Keratinocyte (primary cell): Measurements from ENCODE around the gene SUMO4. TPM values are rescaled to one million over a fixed set of nuclear protein-coding genes. Genes with fewer than 3 reads are reported as not detected.

Source experiments
- DNase-seq: peaks from one replicate; pipeline ENCODE4 v3.0.0-alpha.2; 2011; ENCODE audit warnings: low read depth, missing footprints, low spot score
- FAIRE-seq: peaks from 2 replicates; lab custom pipeline; 2011; peaks lifted over from hg19 to GRCh38; lab: Jason Lieb, UNC
- H2AFZ ChIP-seq: 2 replicates; pipeline ENCODE4 v1.6.0; 2012; ENCODE audit warnings: low read length, control low read depth, inconsistent platforms; ENCODE audit not compliant: control insufficient read depth
- H3K27ac ChIP-seq: 2 replicates; pipeline ENCODE4 v1.5.1; 2011; ENCODE audit warnings: low read length; ENCODE audit not compliant: control insufficient read depth, insufficient read depth
- H3K27me3 ChIP-seq: 3 replicates; pipeline ENCODE4 v1.6.0; 2011; ENCODE audit warnings: low read length; ENCODE audit not compliant: control insufficient read depth, insufficient read depth; ENCODE audit errors: extremely low read depth
- H3K36me3 ChIP-seq, 2 experiments: 2 replicates in 1 of 2; 3 replicates in 1 of 2; pipeline ENCODE4 v1.5.1; 2011; ENCODE audit warnings: low read length in 2 of 2, mild to moderate bottlenecking in 1 of 2; ENCODE audit not compliant: control insufficient read depth in 2 of 2, insufficient read depth in 2 of 2; ENCODE audit errors: extremely low read depth in 1 of 2
- H3K4me1 ChIP-seq: 3 replicates; pipeline ENCODE4 v1.5.1; 2011; ENCODE audit warnings: low read length; ENCODE audit not compliant: control insufficient read depth, insufficient read depth; ENCODE audit errors: extremely low read depth
- H3K4me2 ChIP-seq: 3 replicates; pipeline ENCODE4 v1.6.0; 2011; ENCODE audit warnings: low read depth, low read length; ENCODE audit not compliant: control insufficient read depth, insufficient read depth; ENCODE audit errors: extremely low read depth
- H3K4me3 ChIP-seq, 3 experiments: fragments of 200-600 bp in 1 of 3; sonication (generic) in 1 of 3; 2 replicates in 2 of 3; 3 replicates in 1 of 3; pipeline ENCODE4 v1.5.1; 2011 to 2016; ENCODE audit warnings: low read length in 3 of 3, mild to moderate bottlenecking in 3 of 3, control low read depth in 2 of 3, inconsistent platforms in 1 of 3, low read depth in 1 of 3, mixed read lengths in 1 of 3, mixed run types in 1 of 3, moderate library complexity in 1 of 3; ENCODE audit not compliant: control insufficient read depth in 2 of 3, insufficient read depth in 2 of 3; ENCODE audit errors: extremely low read depth in 1 of 3
- H3K79me2 ChIP-seq: 2 replicates; pipeline ENCODE4 v1.6.0; 2012; ENCODE audit warnings: low read length; ENCODE audit not compliant: control insufficient read depth, insufficient read depth
- H3K9ac ChIP-seq: 3 replicates; pipeline ENCODE4 v1.6.0; 2011; ENCODE audit warnings: low read length; ENCODE audit not compliant: control insufficient read depth, insufficient read depth; ENCODE audit errors: extremely low read depth
- H3K9me1 ChIP-seq: 3 replicates; pipeline ENCODE4 v1.6.0; 2011; ENCODE audit warnings: low read length; ENCODE audit not compliant: control insufficient read depth, insufficient read depth; ENCODE audit errors: extremely low read depth
- H3K9me3 ChIP-seq: 2 replicates; pipeline ENCODE4 v1.5.1; 2012; ENCODE audit warnings: low read depth, low read length; ENCODE audit not compliant: control insufficient read depth
- H4K20me1 ChIP-seq: 3 replicates; pipeline ENCODE4 v1.6.0; 2011; ENCODE audit warnings: low read length; ENCODE audit not compliant: control insufficient read depth, insufficient read depth; ENCODE audit errors: extremely low read depth
- CTCF ChIP-seq, 3 experiments: IDR thresholded peaks in 1 of 3; conservative IDR thresholded peaks in 1 of 3; optimal IDR thresholded peaks in 1 of 3; 2 replicates in 2 of 3; 3 replicates in 1 of 3; pipeline versions ENCODE3 to v1.5.1; 2011; ENCODE audit warnings: low read length in 3 of 3, mild to moderate bottlenecking in 3 of 3, moderate library complexity in 2 of 3, control low read depth in 1 of 3, inconsistent platforms in 1 of 3; ENCODE audit not compliant: insufficient read depth in 2 of 3; ENCODE audit errors: extremely low read depth in 1 of 3
- EZH2 ChIP-seq: IDR thresholded peaks from one replicate; pipeline ENCODE4 v1.6.1; 2012; ENCODE audit warnings: inconsistent platforms, mild to moderate bottlenecking, low read length, moderate library complexity
- dilution Hi-C: fragments of 300-500 bp; cut with MboI; formaldehyde crosslinking; loops from one replicate; pipeline ENCODE4 v1.7.0; 2020; ENCODE audit warnings: low sequenced_read_pairs; ENCODE audit not compliant: extremely low pct_ligation_motif_present
- polyA plus RNA-seq, 5 experiments: library from polyadenylated mRNA; depleted of rRNA in 3 of 5; stranded (reverse) in 3 of 5; stranded (forward) in 1 of 5; unstranded in 1 of 5; fragments of >200 nt; gene quantifications; 1 replicate in 1 of 5; 2 replicates in 3 of 5; 3 replicates in 1 of 5; pipeline versions ENCODE4 v1.2.1 to v1.2.3, GENCODE V29; 2011 to 2012; ENCODE audit warnings: missing spikeins in 2 of 5, low read depth in 1 of 5, low replicate concordance in 1 of 5

Gene SUMO4
- polyA plus RNA-seq, 1 donor (not counting 4 experiments of a cell fraction or from before 2014, with no cell fraction given): 0.09 TPM

GRCh38 chr6:149429427-149430360 is 29.6 kb downstream of the SUMO4 start:
- Histone ChIP-seq H3K36me3 (no peaks in the 10 kb centered on the region), H2AFZ (no peak overlapping the region), H3K79me2 (no peaks in the 10 kb centered on the region), H3K27ac (no peak overlapping the region), H3K4me1 (no peaks in the 10 kb centered on the region), H3K9ac (no peak overlapping the region), H3K4me2 (no peak overlapping the region), H3K4me3 (no peak overlapping the region), H4K20me1 (no peaks in the 10 kb centered on the region), H3K9me3 (no peaks in the 10 kb centered on the region), H3K27me3 (no peaks in the 10 kb centered on the region), H3K9me1 (no peaks in the 10 kb centered on the region)
- TF ChIP-seq CTCF (optimal IDR thresholded peaks at IDR 0.05 in 1 of 3, IDR thresholded peaks at IDR 0.05 in 1 of 3, conservative IDR thresholded peaks at IDR 0.05 in 1 of 3; ENCODE audit: extremely low read depth in 1 of 3, insufficient read depth in 2 of 3, low read length in 3 of 3): no peak
- TF ChIP-seq EZH2: no peak
- dilution Hi-C loops: no loop called here
- DNase-seq (no peak), FAIRE-seq (no peak)

GRCh38 chr6:149431905-149432775 is 32.1 kb downstream of the SUMO4 start:
- Histone ChIP-seq H3K27me3 (no peaks in the 10 kb centered on the region), H3K4me3 (no peak overlapping the region), H3K27ac (no peak overlapping the region), H3K79me2 (no peaks in the 10 kb centered on the region), H3K9me3 (no peaks in the 10 kb centered on the region), H4K20me1 (no peaks in the 10 kb centered on the region), H3K4me1 (no peaks in the 10 kb centered on the region), H2AFZ (no peak overlapping the region), H3K9me1 (no peaks in the 10 kb centered on the region), H3K9ac (no peak overlapping the region), H3K4me2 (no peak overlapping the region), H3K36me3 (no peaks in the 10 kb centered on the region)
- FAIRE-seq (peak; percentile 36), DNase-seq (peak; percentile 38)
- dilution Hi-C loops: no loop called here
- no peak for TF ChIP-seq EZH2
- peak; percentile 91 to 93 (median 91) for TF ChIP-seq CTCF (optimal IDR thresholded peaks at IDR 0.05 in 1 of 3, IDR thresholded peaks at IDR 0.05 in 1 of 3, conservative IDR thresholded peaks at IDR 0.05 in 1 of 3; ENCODE audit: extremely low read depth in 1 of 3, insufficient read depth in 2 of 3, low read length in 3 of 3)
